Measurements from ENCODE around the gene EYS.

The EYS gene

GRCh38 chr6:63765828-63766227, 1941.2 kb downstream of the EYS start:
- Histone ChIP-seq H3K27ac (ENCODE audit: low read depth, low read length) (no peak overlapping the region), H3K27me3 (ENCODE audit: control insufficient read depth, low read length) (no peaks in the 10 kb centered on the region), H3K9me3 (ENCODE audit: control insufficient read depth, insufficient read depth, low read length) (no peaks in the 10 kb centered on the region), H3F3A (ENCODE audit: control insufficient read depth, insufficient read depth) (no peaks in the 10 kb centered on the region; the same call in 1 of the 2 replicates), H4K20me1 (ENCODE audit: control insufficient read depth, insufficient read depth, low read depth, low read length) (no peaks in the 10 kb centered on the region), H3K36me3 (ENCODE audit: control insufficient read depth, low read length) (no peaks in the 10 kb centered on the region), H3K9me2 (replicated peaks; ENCODE audit: control insufficient read depth, low read length) (no peaks in the 10 kb centered on the region), H3K4me1 (ENCODE audit: control insufficient read depth, low read length) (peaks cover 4% of the 10 kb centered on the region; the same call in 1 of the 2 replicates), H3K4me3 (ENCODE audit: low read length) (no peak overlapping the region), H3K4me2 (ENCODE audit: low read length) (no peak overlapping the region), H3K79me2 (ENCODE audit: control insufficient read depth, low read length) (no peaks in the 10 kb centered on the region)
- TF ChIP-seq EZH2phosphoT487 (IDR thresholded peaks at IDR 0.05; ENCODE audit: borderline replicate concordance, low read length) (no peak), CTCF (IDR thresholded peaks at IDR 0.05; ENCODE audit: low read depth, low read length, poor library complexity, severe bottlenecking) (no peak)

DNA sequence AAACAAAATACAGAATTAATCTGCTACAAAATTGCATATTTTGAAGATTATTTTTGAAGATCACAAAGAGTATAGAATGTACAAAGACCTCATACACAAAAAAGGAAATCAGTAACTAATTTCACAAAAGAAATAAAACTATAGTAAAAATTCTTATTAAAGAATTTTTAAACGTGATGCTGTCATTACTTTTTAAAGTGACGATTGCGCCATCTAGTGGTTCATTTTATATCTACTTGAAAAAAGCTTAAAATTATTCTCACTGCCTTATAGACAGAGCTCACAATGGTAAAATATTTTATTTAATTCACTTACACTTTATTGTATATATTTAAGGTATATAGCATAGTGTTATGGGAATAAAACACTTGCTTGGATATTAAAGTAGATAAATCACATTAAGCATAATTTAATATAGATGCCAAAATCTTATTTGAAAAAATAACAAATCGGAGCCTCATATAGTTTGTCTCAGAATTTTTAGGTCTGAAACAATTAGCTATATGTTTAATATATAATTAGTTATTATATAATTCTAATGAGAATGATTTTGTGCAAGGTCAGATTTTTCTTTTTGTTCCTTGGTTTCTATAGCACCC, 1942.6 kb downstream of the EYS start:
- no peaks in the 10 kb centered on the region for H3K27me3 ChIP-seq (ENCODE audit: control insufficient read depth, low read length)
- no peaks in the 10 kb centered on the region for H3K9me2 ChIP-seq (replicated peaks; ENCODE audit: control insufficient read depth, low read length)
- no peaks in the 10 kb centered on the region; the same call in 1 of the 2 replicates for H3F3A ChIP-seq (ENCODE audit: control insufficient read depth, insufficient read depth)
- H3K79me2 ChIP-seq (ENCODE audit: control insufficient read depth, low read length) = no peaks in the 10 kb centered on the region
- TF ChIP-seq CTCF (IDR thresholded peaks at IDR 0.05; ENCODE audit: low read depth, low read length, poor library complexity, severe bottlenecking) (no peak), EZH2phosphoT487 (IDR thresholded peaks at IDR 0.05; ENCODE audit: borderline replicate concordance, low read length) (no peak)
- H3K4me1 ChIP-seq (ENCODE audit: control insufficient read depth, low read length) = peaks cover 4% of the 10 kb centered on the region; the same call in 1 of the 2 replicates
- no peak overlapping the region for H3K4me2 ChIP-seq (ENCODE audit: low read length)
- H3K9me3 ChIP-seq (ENCODE audit: control insufficient read depth, insufficient read depth, low read length) = no peaks in the 10 kb centered on the region
- H3K36me3 ChIP-seq (ENCODE audit: control insufficient read depth, low read length) = no peaks in the 10 kb centered on the region
- no peak overlapping the region for H3K4me3 ChIP-seq (ENCODE audit: low read length)
- no peak overlapping the region for H3K27ac ChIP-seq (ENCODE audit: low read depth, low read length)
- no peaks in the 10 kb centered on the region for H4K20me1 ChIP-seq (ENCODE audit: control insufficient read depth, insufficient read depth, low read depth, low read length)

- no peak for TF ChIP-seq EZH2phosphoT487 (IDR thresholded peaks at IDR 0.05; ENCODE audit: borderline replicate concordance, low read length)
- TF ChIP-seq CTCF (IDR thresholded peaks at IDR 0.05; ENCODE audit: low read depth, low read length, poor library complexity, severe bottlenecking) = no peak
- H3K79me2 ChIP-seq (ENCODE audit: control insufficient read depth, low read length) = no peaks in the 10 kb centered on the region
- no peak overlapping the region for H3K4me2 ChIP-seq (ENCODE audit: low read length)
- no peaks in the 10 kb centered on the region for H3K36me3 ChIP-seq (ENCODE audit: control insufficient read depth, low read length)
- peaks cover 6% of the 10 kb centered on the region; the same call in 1 of the 2 replicates for H3K9me3 ChIP-seq (ENCODE audit: control insufficient read depth, insufficient read depth, low read length)
- H4K20me1 ChIP-seq (ENCODE audit: control insufficient read depth, insufficient read depth, low read depth, low read length) = no peaks in the 10 kb centered on the region
- H3K4me3 ChIP-seq (ENCODE audit: low read length) = no peak overlapping the region
- no peaks in the 10 kb centered on the region for H3K9me2 ChIP-seq (replicated peaks; ENCODE audit: control insufficient read depth, low read length)
- peaks cover 7% of the 10 kb centered on the region; the same call in 1 of the 2 replicates for H3K4me1 ChIP-seq (ENCODE audit: control insufficient read depth, low read length)
- no peaks in the 10 kb centered on the region for H3K27me3 ChIP-seq (ENCODE audit: control insufficient read depth, low read length)
- H3F3A ChIP-seq (ENCODE audit: control insufficient read depth, insufficient read depth) = no peaks in the 10 kb centered on the region
- H3K27ac ChIP-seq (ENCODE audit: low read depth, low read length) = no peak overlapping the region
Observed at GRCh38 chr6:63760199-63760598, 1946.8 kb downstream of the EYS start.
